HG03558 (cell line): Measurements from ENCODE around the gene ALLC.

ENCODE experiments used
- ATAC-seq: cut with Tn5 transposase; IDR thresholded peaks from one replicate; pipeline ENCODE4 v1.9.1; 2021; ENCODE audit warnings: moderate number of reproducible peaks; ENCODE audit not compliant: unreplicated experiment; ENCODE audit errors: extremely low read depth

The ALLC gene

DNA sequence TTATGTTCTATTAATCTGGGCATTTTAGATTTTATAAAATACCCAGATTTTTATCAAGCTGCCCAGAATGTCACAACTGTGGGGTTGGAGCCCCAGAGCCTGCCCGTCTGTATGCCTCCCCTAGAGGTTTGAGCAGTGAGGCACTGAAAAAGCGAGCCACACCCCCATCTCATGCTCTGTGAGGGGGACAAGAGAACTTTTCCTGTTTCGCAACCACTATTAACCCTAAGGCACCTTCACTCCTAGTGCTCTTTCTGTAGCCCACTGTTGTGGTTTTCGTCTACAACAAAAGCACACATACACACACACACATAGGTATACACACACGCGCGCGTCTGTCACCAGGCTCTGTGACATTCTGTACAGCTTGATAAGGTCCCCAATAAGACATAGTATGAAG is 83.4 kb downstream of the ALLC start:
- no peak for ATAC-seq

DNA sequence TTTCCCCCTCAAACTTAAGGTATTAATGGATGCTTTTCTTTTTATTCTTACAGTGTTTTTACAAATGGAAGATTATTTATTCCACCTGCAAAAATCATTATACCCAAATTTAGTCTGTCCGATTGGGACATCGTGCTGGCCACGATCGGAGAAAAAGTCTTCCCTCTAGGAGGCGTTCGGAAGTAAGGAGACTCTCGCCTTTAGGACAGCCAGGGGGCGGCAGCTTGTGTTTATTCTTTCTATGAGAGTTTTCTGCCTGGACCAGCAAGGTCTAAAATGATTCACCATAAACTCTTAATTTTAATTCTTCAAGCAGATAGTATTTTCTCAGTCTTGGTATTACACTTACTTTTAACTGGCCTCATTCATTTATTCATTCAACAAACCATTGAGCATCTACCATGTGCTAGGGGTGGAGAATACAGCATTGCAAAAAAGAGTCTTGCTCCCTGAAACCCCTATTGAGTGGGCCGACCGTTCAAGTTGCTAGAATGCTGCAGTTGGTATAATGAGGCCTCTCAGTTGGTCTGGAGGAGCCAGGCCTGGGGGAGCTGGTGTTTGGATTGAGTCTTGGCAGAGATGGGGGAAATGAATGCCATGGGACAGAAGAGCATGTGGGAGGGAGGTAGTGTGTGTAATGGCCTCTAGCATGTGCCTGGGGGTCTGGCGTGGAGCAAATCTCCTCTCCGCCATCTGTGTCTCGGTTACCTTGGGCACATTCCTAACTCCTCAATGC is 84.0 kb downstream of the ALLC start:
- no peak for ATAC-seq

DNA sequence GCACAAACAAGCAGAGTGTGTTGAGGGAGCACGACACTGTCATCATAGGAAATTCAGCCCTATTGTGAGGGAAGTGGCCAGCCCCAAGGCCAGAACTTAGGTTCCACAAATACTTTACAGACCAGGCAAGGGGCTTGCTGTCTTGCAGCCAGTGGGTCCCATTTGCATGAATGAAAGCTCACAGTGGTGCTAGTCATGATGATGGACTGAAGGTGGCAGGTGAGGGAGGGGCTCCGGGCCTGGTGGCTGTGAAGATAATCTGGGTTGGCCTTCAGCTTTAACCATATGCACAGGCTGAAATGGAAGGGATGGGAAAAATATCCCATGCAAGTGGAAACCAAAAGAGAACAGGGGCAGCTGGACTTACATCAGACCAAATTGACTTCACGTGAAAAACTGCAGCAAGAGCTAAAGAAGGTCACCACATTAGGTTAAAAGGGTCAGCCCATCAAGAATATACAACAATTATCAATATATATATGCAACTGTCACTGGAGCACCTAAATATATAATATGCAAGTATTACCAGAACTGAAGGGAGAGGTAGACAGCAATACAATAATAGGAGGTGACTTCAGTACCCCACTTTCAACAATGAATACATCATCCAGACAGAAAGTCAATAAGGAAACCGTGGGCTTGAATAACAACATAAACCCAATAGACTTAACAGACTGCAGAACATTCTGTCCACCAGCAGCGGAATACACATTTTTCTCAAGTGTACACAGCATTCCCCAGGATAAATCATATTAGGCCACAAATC is 84.9 kb downstream of the ALLC start:
- ATAC-seq: no peak

DNA sequence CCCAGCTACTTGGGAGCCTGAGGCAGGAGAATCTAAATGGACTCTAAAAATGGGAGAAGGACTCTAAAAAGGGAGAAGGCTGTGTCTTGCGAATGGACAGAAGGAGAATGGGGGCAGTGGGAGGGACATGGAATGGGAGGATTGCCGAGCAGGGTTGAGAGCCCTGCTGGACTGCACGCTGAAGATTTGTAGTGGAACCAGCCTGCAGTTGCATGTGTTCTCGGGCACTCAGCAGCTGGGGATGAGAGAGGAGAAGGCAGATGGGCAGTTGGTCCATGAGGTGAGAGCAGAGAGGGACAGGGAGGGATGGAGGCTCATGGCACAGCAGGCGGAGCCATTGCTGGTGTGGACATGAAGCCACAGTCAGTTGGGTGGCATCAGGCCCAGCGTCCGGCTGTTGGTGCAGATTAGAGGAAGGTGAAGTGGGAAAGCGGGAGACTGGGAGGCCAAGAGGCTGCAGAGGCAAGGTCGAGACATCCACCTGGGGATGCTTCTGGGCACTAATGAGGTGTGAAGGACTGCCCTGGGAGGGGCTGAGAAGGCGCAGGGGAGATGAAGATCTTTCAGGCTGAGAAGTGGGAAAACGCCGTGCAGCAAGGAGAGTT is 86.1 kb downstream of the ALLC start:
- ATAC-seq: no peak

DNA sequence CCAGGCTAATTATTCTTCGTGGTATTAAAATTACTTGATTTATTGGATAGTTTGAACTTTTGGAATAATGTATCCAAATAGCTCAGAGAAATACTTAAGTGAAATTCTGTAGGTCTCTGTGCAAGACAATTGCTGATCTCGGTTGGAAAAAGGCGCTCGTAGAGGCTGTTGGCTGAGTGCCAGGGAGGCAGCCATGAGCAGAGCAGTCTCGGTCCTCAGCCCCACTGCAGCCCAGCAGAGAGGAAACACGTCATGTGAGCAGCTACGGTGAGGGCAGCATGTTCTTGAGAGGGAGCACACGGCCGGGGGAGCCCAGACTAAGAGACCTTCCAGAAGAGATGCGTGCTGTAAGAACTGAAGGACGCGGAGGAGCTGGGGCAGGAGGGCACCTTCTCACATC is 87.9 kb downstream of the ALLC start:
- ATAC-seq: no peak

DNA sequence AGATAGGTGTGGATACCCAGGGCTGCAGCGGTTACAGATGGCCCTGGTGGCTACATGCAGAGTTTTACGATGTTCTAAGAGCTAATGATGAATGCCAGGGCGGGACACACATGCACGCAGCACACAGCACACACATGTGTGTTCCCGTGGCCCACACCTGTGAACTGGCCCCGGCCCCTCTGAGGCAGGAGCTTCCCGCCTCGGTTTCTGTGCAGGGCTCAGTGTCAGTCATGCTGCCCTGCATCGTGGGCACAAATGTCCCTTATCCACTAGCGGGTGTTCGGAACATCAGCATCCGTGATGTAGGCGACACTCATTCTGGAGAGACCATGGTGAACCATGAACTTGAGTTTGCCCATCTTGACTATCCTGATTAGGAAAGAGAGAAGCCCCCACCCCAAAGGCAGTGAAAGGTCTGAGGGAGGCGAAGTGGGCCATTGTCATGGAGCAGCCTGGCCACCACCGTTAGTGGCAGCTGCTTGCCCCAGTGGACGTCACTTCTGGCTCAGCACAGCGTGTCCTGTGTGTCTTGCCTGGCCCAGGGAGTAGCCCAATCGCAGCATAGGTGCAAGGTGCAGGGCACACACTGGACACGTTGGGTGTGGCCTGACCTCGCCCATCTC is 89.1 kb downstream of the ALLC start:
- ATAC-seq: no peak

DNA sequence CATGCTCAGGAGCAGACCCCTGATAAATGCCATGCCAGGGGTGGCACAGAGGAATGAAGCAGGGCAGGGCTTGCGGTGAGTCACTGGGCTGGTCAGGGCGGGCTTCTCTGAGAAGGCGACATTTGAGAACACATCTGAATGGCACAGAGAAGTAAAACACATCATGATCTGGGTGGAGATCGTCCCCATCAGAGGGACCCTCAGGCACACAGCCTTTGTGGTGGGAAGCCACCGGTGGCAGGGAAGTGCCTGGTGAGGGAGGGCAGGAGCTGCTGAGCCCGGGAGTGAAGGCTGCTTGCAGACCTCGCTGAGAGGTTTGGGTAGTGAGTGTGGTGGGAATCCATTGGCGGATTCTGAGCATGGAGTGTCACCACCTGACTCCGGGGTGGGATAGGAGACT is 89.8 kb downstream of the ALLC start:
- no peak for ATAC-seq

DNA sequence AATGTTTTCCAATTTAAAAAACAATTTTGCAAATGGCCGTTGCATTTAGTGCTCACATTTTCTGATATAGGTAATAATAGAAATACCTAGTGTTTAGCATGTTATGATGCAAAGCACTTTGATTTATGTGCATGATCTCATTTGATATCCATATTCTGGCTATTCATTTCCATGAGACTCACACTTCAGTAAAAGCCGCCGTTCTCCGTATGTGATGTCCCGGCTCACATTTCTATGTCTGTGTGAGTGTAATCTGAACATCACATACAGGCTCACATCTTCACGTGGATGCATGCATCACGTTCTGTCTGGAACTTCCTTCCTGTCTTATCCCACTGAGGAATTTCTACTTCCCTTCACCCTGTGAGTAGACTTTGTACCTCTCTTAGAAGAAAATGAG is 91.2 kb downstream of the ALLC start:
- ATAC-seq: no peak

DNA sequence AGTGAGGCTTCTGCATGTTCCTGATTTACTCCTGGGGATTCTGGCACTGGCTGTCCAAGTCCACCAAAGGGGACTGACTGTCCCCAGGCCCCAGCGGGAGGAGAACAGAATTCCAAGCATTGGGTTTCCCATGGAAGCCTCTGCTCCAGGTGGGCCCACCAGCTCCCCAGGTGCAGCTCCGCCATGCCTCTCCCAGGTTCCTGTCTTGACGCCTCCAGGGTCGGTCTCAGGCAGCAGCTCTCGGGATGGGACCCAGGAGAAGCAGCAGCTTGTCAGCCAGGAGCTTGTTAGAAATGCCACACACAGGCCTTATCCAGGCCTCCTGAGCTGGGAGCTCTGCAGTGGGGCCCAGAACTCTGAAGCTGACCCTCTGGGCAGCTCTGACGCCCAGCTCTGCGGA is 93.3 kb downstream of the ALLC start:
- ATAC-seq: no peak

DNA sequence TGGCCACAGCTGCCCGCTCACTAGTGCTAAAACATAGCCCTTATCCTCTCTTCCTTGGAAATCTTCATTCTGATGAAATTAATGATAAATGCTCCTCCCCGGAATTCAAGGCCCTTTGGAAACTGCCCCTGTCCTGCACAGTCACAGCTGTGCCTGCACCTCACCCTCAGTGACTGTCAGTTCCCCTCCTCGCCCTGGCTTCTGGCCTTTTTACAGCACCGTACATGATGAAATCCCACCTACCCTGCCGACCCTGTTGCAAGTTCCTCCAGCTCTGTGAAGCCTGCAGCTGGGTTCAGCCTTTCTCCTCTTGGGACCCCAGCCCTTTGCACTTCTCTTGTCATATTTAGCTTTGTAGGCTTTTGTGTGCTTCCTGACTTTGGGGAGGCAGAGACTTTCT is 93.8 kb downstream of the ALLC start:
- no peak for ATAC-seq
